Eye (tissue), 1 donor: ENCODE data around the gene RASGRP4.
"Not testable (repeated sequence)": the region's sequence is repeated elsewhere in the genome, so short reads cannot be mapped to it uniquely, and the experiment has no call there.

Experiments used
- DNase-seq: peaks from one replicate; pipeline ENCODE4 v3.0.0-alpha.2; 2015

Gene RASGRP4

GRCh38 chr19:38425810-38426466 is at the start of gene RASGRP4:
Gene RASGRP4, minus strand, starts transcription at chr19:38426219. Its CDS starts 128 bp downstream, at chr19:38426091.
- peak; percentile 17 for DNase-seq

GRCh38 chr19:38475176-38475575 is 49.2 kb upstream of the RASGRP4 start:
- no peak for DNase-seq

- no peak for DNase-seq
Measured at GRCh38 chr19:38473201-38473600, 47.2 kb upstream of the RASGRP4 start.

GRCh38 chr19:38472725-38473124 is 46.7 kb upstream of the RASGRP4 start:
- DNase-seq, result not testable (repeated sequence)

GRCh38 chr19:38470788-38471480 is 44.9 kb upstream of the RASGRP4 start:
- no peak for DNase-seq

- DNase-seq, result no peak
Measured at GRCh38 chr19:38469151-38469550, 43.1 kb upstream of the RASGRP4 start.

- no peak for DNase-seq
Measured at GRCh38 chr19:38467541-38468525, 41.8 kb upstream of the RASGRP4 start.

- DNase-seq, result no peak
Measured at GRCh38 chr19:38466050-38466449, 40.0 kb upstream of the RASGRP4 start.

GRCh38 chr19:38464421-38465082 is 38.5 kb upstream of the RASGRP4 start:
- DNase-seq, result no peak

GRCh38 chr19:38463365-38463764 is 37.3 kb upstream of the RASGRP4 start:
- DNase-seq, result no peak

GRCh38 chr19:38458991-38459390 is 33.0 kb upstream of the RASGRP4 start:
- DNase-seq, result no peak

- DNase-seq, result no peak
Measured at GRCh38 chr19:38457690-38458405, 31.8 kb upstream of the RASGRP4 start.

- no peak for DNase-seq
Measured at GRCh38 chr19:38457202-38457601, 31.2 kb upstream of the RASGRP4 start.

- DNase-seq, result peak; percentile 78
Measured at GRCh38 chr19:38455031-38455430, 29.0 kb upstream of the RASGRP4 start.

GRCh38 chr19:38453596-38453995 is 27.6 kb upstream of the RASGRP4 start:
- DNase-seq, result no peak

- DNase-seq, result no peak
Measured at GRCh38 chr19:38452430-38453366, 26.7 kb upstream of the RASGRP4 start.

GRCh38 chr19:38451629-38452028 is 25.6 kb upstream of the RASGRP4 start:
- no peak for DNase-seq

GRCh38 chr19:38451036-38451435 is 25.0 kb upstream of the RASGRP4 start:
- no peak for DNase-seq

- no peak for DNase-seq
Measured at GRCh38 chr19:38449518-38449917, 23.5 kb upstream of the RASGRP4 start.

GRCh38 chr19:38448225-38448624 is 22.2 kb upstream of the RASGRP4 start:
- DNase-seq, result no peak

GRCh38 chr19:38445362-38445761 is 19.3 kb upstream of the RASGRP4 start:
- no peak for DNase-seq
